ENCODE measurements around the gene SIGLECL1.
"Not testable (repeated sequence)": the region's sequence is repeated elsewhere in the genome, so short reads cannot be mapped to it uniquely, and the experiment has no call there.

The SIGLECL1 gene

GRCh38 chr19:51250786-51251467, at the start of gene SIGLECL1:
Gene SIGLECL1, plus strand, starts transcription at chr19:51251080. Its CDS starts 12,993 bp downstream, at chr19:51264073.
- no peak for DNase-seq (ENCODE audit: low read depth in 2 of 2)

GRCh38 chr19:51201712-51202111, 49.2 kb upstream of the SIGLECL1 start:
- no peak for DNase-seq (ENCODE audit: low read depth in 2 of 2)

GRCh38 chr19:51203916-51204315, 47.0 kb upstream of the SIGLECL1 start:
- DNase-seq (ENCODE audit: low read depth in 2 of 2): no peak

GRCh38 chr19:51204321-51204720, 46.6 kb upstream of the SIGLECL1 start:
- no peak for DNase-seq (ENCODE audit: low read depth in 2 of 2)

- no peak for DNase-seq (ENCODE audit: low read depth in 2 of 2)
Measured at GRCh38 chr19:51207747-51208146, 43.1 kb upstream of the SIGLECL1 start.

GRCh38 chr19:51210191-51210784, 40.6 kb upstream of the SIGLECL1 start:
- DNase-seq (ENCODE audit: low read depth in 2 of 2): no peak

GRCh38 chr19:51210874-51211361, 40.0 kb upstream of the SIGLECL1 start:
- not testable (repeated sequence) for DNase-seq (ENCODE audit: low read depth in 2 of 2)

GRCh38 chr19:51211833-51212232, 39.0 kb upstream of the SIGLECL1 start:
- no peak for DNase-seq (ENCODE audit: low read depth in 2 of 2)

- DNase-seq (ENCODE audit: low read depth in 2 of 2): no peak
Measured at GRCh38 chr19:51219307-51219706, 31.6 kb upstream of the SIGLECL1 start.

- no peak for DNase-seq (ENCODE audit: low read depth in 2 of 2)
Measured at GRCh38 chr19:51219971-51220370, 30.9 kb upstream of the SIGLECL1 start.

GRCh38 chr19:51220996-51221395, 29.9 kb upstream of the SIGLECL1 start:
- no peak for DNase-seq (ENCODE audit: low read depth in 2 of 2)

GRCh38 chr19:51224163-51224641, 26.7 kb upstream of the SIGLECL1 start:
- no peak for DNase-seq (ENCODE audit: low read depth in 2 of 2)

GRCh38 chr19:51224898-51225393, 25.9 kb upstream of the SIGLECL1 start, which contains the start of gene CD33:
Gene CD33, plus strand, starts transcription at chr19:51225080. Its CDS starts 39 bp downstream, at chr19:51225119.
- not testable (repeated sequence) for DNase-seq (ENCODE audit: low read depth in 2 of 2)

GRCh38 chr19:51226067-51226466, 24.8 kb upstream of the SIGLECL1 start:
- DNase-seq (ENCODE audit: low read depth in 2 of 2): no peak

- DNase-seq (ENCODE audit: low read depth in 2 of 2): no peak
Measured at GRCh38 chr19:51227326-51227725, 23.6 kb upstream of the SIGLECL1 start.

GRCh38 chr19:51227966-51228365, 22.9 kb upstream of the SIGLECL1 start:
- DNase-seq (ENCODE audit: low read depth in 2 of 2): no peak

- DNase-seq (ENCODE audit: low read depth in 2 of 2): no peak
Measured at GRCh38 chr19:51240866-51241265, 10.0 kb upstream of the SIGLECL1 start.

GRCh38 chr19:51242881-51243630, 7.8 kb upstream of the SIGLECL1 start:
- no peak for DNase-seq (ENCODE audit: low read depth in 2 of 2)

GRCh38 chr19:51246164-51246552, 4.7 kb upstream of the SIGLECL1 start:
- no peak for DNase-seq (ENCODE audit: low read depth in 2 of 2)

- no peak for DNase-seq (ENCODE audit: low read depth in 2 of 2)
Measured at GRCh38 chr19:51247972-51248590, 2.8 kb upstream of the SIGLECL1 start.

- no peak for DNase-seq (ENCODE audit: low read depth in 2 of 2)
Measured at GRCh38 chr19:51251468-51251820, 564 bp downstream of the SIGLECL1 start.
